Loucy (cell line): ENCODE measurements around the gene MALRD1.
A peak's percentile ranks its signal among the peaks of the same experiment; 100 is the strongest.

ENCODE experiments used
- H2AFZ ChIP-seq: fragments of 200-600 bp; sonication (generic); 2 replicates; pipeline ENCODE4 v1.6.0; 2016; ENCODE audit warnings: antibody characterized with exemption, mild to moderate bottlenecking, low read length, moderate library complexity
- H3F3A ChIP-seq: fragments of 200-600 bp; 2 replicates; pipeline ENCODE4 v1.6.0; 2016; ENCODE audit warnings: antibody characterized with exemption, low read depth, mild to moderate bottlenecking
- H3K27me3 ChIP-seq: fragments of 200-600 bp; sonication (generic); 2 replicates; pipeline ENCODE4 v1.6.1; 2014; ENCODE audit warnings: low read length, mild to moderate bottlenecking; ENCODE audit not compliant: insufficient read depth, poor library complexity, severe bottlenecking
- H3K36me3 ChIP-seq: fragments of 200-600 bp; sonication (generic); 2 replicates; pipeline ENCODE4 v1.6.1; 2016; ENCODE audit warnings: low read length; ENCODE audit not compliant: insufficient read depth
- H3K4me1 ChIP-seq: fragments of 200-600 bp; sonication (generic); 2 replicates; pipeline ENCODE4 v1.5.1; 2014; ENCODE audit warnings: low read length, mild to moderate bottlenecking; ENCODE audit not compliant: insufficient read depth, poor library complexity, severe bottlenecking
- H3K4me2 ChIP-seq: fragments of 200-600 bp; sonication (generic); 2 replicates; pipeline ENCODE4 v1.6.0; 2014; ENCODE audit warnings: antibody characterized with exemption, low read length, low read depth, mild to moderate bottlenecking; ENCODE audit not compliant: poor library complexity, severe bottlenecking
- H3K4me3 ChIP-seq: fragments of 200-600 bp; sonication (generic); 2 replicates; pipeline ENCODE4 v1.5.1; 2014; ENCODE audit warnings: low read length, mild to moderate bottlenecking, mixed read lengths; ENCODE audit not compliant: poor library complexity, severe bottlenecking
- H3K79me2 ChIP-seq: fragments of 200-600 bp; sonication (generic); 2 replicates; pipeline ENCODE4 v1.6.1; 2014; ENCODE audit warnings: low read length; ENCODE audit not compliant: insufficient read depth
- H3K9ac ChIP-seq: fragments of 200-600 bp; sonication (generic); 2 replicates; pipeline ENCODE4 v1.6.0; 2014; ENCODE audit warnings: mild to moderate bottlenecking, low read depth, low read length, moderate library complexity; ENCODE audit not compliant: poor library complexity, severe bottlenecking
- H3K9me2 ChIP-seq: fragments of 200-600 bp; sonication (generic); replicated peaks from 2 replicates; pipeline ENCODE4 v1.6.1; 2016; ENCODE audit warnings: low read depth, low read length, mixed read lengths
- H3K9me3 ChIP-seq: fragments of 200-600 bp; sonication (generic); 2 replicates; pipeline ENCODE4 v1.6.1; 2014; ENCODE audit warnings: mild to moderate bottlenecking, antibody characterized with exemption, low read length, low read depth; ENCODE audit not compliant: insufficient read depth
- H4K20me1 ChIP-seq: fragments of 200-600 bp; sonication (generic); 2 replicates; pipeline ENCODE4 v1.6.0; 2014; ENCODE audit warnings: antibody characterized with exemption, low read length, mild to moderate bottlenecking; ENCODE audit not compliant: insufficient read depth, poor library complexity, severe bottlenecking
- CTCF ChIP-seq: fragments of 200-600 bp; sonication (generic); conservative IDR thresholded peaks from 2 replicates; pipeline ENCODE4 v1.5.1; 2014; ENCODE audit warnings: mild to moderate bottlenecking, antibody characterized with exemption, low read length
- EZH2phosphoT487 ChIP-seq: fragments of 200-600 bp; IDR thresholded peaks from 2 replicates; pipeline ENCODE4 v1.6.1; 2018; ENCODE audit warnings: antibody characterized with exemption, mild to moderate bottlenecking, moderate library complexity, borderline replicate concordance

The MALRD1 gene

GRCh38 chr10:19629567-19629966 lies 581.0 kb downstream of the MALRD1 start:
- Histone ChIP-seq H3K9ac (no peak overlapping the region), H3K4me2 (no peak overlapping the region), H3K79me2 (no peaks in the 10 kb centered on the region), H4K20me1 (no peaks in the 10 kb centered on the region), H3K9me3 (no peaks in the 10 kb centered on the region), H3K27me3 (no peaks in the 10 kb centered on the region), H3K4me3 (no peak overlapping the region), H3F3A (no peaks in the 10 kb centered on the region), H3K36me3 (no peaks in the 10 kb centered on the region), H2AFZ (no peak overlapping the region), H3K9me2 (no peaks in the 10 kb centered on the region), H3K4me1 (no peaks in the 10 kb centered on the region)
- TF ChIP-seq EZH2phosphoT487, result no peak
- no peak for TF ChIP-seq CTCF

GRCh38 chr10:19634163-19634562 lies 585.6 kb downstream of the MALRD1 start:
- Histone ChIP-seq H3K4me1 (peaks cover 4% of the 10 kb centered on the region), H3K4me2 (no peak overlapping the region), H3K36me3 (no peaks in the 10 kb centered on the region), H4K20me1 (no peaks in the 10 kb centered on the region), H3K4me3 (no peak overlapping the region), H3K9me3 (no peaks in the 10 kb centered on the region), H3K9ac (no peak overlapping the region), H3K9me2 (no peaks in the 10 kb centered on the region), H2AFZ (no peak overlapping the region), H3F3A (no peaks in the 10 kb centered on the region), H3K27me3 (no peaks in the 10 kb centered on the region), H3K79me2 (no peaks in the 10 kb centered on the region)
- TF ChIP-seq EZH2phosphoT487 (no peak), CTCF (no peak)

GRCh38 chr10:19638182-19638895 lies 589.7 kb downstream of the MALRD1 start:
- TF ChIP-seq CTCF (no peak), EZH2phosphoT487 (no peak)
- H2AFZ ChIP-seq, result peak overlapping the region; percentile 71; the same call in 1 of the 2 replicates
- H3K9me3 ChIP-seq, result no peaks in the 10 kb centered on the region
- no peak overlapping the region for H3K9ac ChIP-seq
- no peaks in the 10 kb centered on the region for H3F3A ChIP-seq
- no peaks in the 10 kb centered on the region for H3K27me3 ChIP-seq
- no peaks in the 10 kb centered on the region for H4K20me1 ChIP-seq
- H3K4me3 ChIP-seq, result peak overlapping the region; percentile 49
- H3K4me2 ChIP-seq, result peak overlapping the region; percentile 39
- H3K9me2 ChIP-seq, result no peaks in the 10 kb centered on the region
- H3K4me1 ChIP-seq, result peaks cover 4% of the 10 kb centered on the region
- H3K36me3 ChIP-seq, result no peaks in the 10 kb centered on the region
- no peaks in the 10 kb centered on the region for H3K79me2 ChIP-seq
